HepG2 (cell line): Measurements from ENCODE around the gene CDKN1C. TPM values are rescaled to one million over a fixed set of nuclear protein-coding genes. Genes with fewer than 3 reads are reported as not detected.

Source experiments
- ATAC-seq: fragments of 200-7000 bp; cut with Tn5 transposase; 3 replicates; pipeline ENCODE4 v1.9.1; 2020; ENCODE audit warnings: mild to moderate bottlenecking, moderate library complexity
- BruUV-seq: library from RNA; stranded (reverse); fragments of 400-500 nt; replicated peaks from 2 replicates; lab custom pipeline; 2021; lab: Mats Ljungman, UMichigan
- CTCF ChIA-PET: fragments of 300-600 bp; formaldehyde crosslinking; extraction: SDS; loops from one replicate; lab custom pipeline; 2021; ENCODE audit warnings: low total read pairs, inconsistent platforms, low intra/inter-chr PET ratio; lab: Yijun Ruan, JAX
- POLR2A ChIA-PET: fragments of 350-600 bp; sonication (Branson Sonifier 250); formaldehyde crosslinking; loops from one replicate; lab custom pipeline; 2020; ENCODE audit warnings: antibody characterized with exemption, inconsistent platforms; lab: Yijun Ruan, JAX
- DNase-seq: peaks from one replicate; pipeline ENCODE4 v3.0.0-alpha.2; 2015; ENCODE audit warnings: low spot score
- FAIRE-seq: peaks from 3 replicates; lab custom pipeline; 2011; peaks lifted over from hg19 to GRCh38; lab: Jason Lieb, UNC
- H2AFZ ChIP-seq: one replicate; pipeline ENCODE4 v1.6.1; 2011; ENCODE audit warnings: low read length, inconsistent platforms
- H3K27ac ChIP-seq: fragments of 300-600 bp; 3 replicates; pipeline ENCODE4 v1.8.0; 2011; ENCODE audit warnings: mixed run types, mild to moderate bottlenecking, mixed read lengths, low read length, inconsistent platforms; ENCODE audit not compliant: insufficient read depth; ENCODE audit errors: extremely low read length
- H3K27me3 ChIP-seq, 2 experiments: fragments of 200-600 bp in 1 of 2; 2 replicates in 1 of 2; 3 replicates in 1 of 2; pipeline versions ENCODE4 v1.6.0 to v1.8.0; 2011; ENCODE audit warnings: low read length in 2 of 2, mild to moderate bottlenecking in 2 of 2, moderate library complexity in 2 of 2, inconsistent platforms in 1 of 2; ENCODE audit not compliant: insufficient read depth in 2 of 2, control insufficient read depth in 1 of 2
- H3K36me3 ChIP-seq, 2 experiments: fragments of 200-600 bp in 1 of 2; replicated peaks in 1 of 2; 2 replicates in 1 of 2; 3 replicates in 1 of 2; pipeline versions ENCODE4 v1.5.1 to v1.8.0; 2011; ENCODE audit warnings: low read length in 2 of 2, inconsistent platforms in 1 of 2; ENCODE audit not compliant: insufficient read depth in 2 of 2, control insufficient read depth in 1 of 2
- H3K4me1 ChIP-seq: 2 replicates; pipeline ENCODE4 v1.5.1; 2012; ENCODE audit warnings: low read length, inconsistent platforms; ENCODE audit not compliant: insufficient read depth
- H3K4me2 ChIP-seq: 2 replicates; pipeline ENCODE4 v1.6.0; 2011; ENCODE audit warnings: low read depth, low read length, inconsistent platforms
- H3K4me3 ChIP-seq, 3 experiments: fragments of 200-600 bp in 1 of 3; sonication (generic), shearing (Covaris generic) in 1 of 3; replicated peaks in 1 of 3; 2 replicates each; pipeline ENCODE4 v1.5.1; 2011 to 2016; ENCODE audit warnings: low read length in 3 of 3, inconsistent platforms in 2 of 3, low read depth in 2 of 3, mild to moderate bottlenecking in 2 of 3, control low read depth in 1 of 3, mixed read lengths in 1 of 3; ENCODE audit not compliant: insufficient read depth in 1 of 3
- H3K79me2 ChIP-seq: one replicate; pipeline ENCODE4 v1.6.1; 2011; ENCODE audit warnings: low read length, inconsistent platforms; ENCODE audit not compliant: insufficient read depth
- H3K9ac ChIP-seq: 2 replicates; pipeline ENCODE4 v1.6.0; 2011; ENCODE audit warnings: mild to moderate bottlenecking, low read depth, low read length, inconsistent platforms; ENCODE audit not compliant: insufficient read depth
- H3K9me3 ChIP-seq: 2 replicates; pipeline ENCODE4 v1.5.1; 2012; ENCODE audit warnings: mild to moderate bottlenecking, low read length
- H4K20me1 ChIP-seq: 2 replicates; pipeline ENCODE4 v1.6.0; 2011; ENCODE audit warnings: inconsistent platforms, mild to moderate bottlenecking, low read length, moderate library complexity; ENCODE audit not compliant: insufficient read depth
- DPF2 ChIP-seq: sonication (generic); formaldehyde crosslinking; IDR thresholded peaks from 2 replicates; pipeline ENCODE4 v1.4.0; 2020; ENCODE audit warnings: mild to moderate bottlenecking, low read depth, missing genetic modification reagents, borderline replicate concordance
- HNRNPL ChIP-seq: fragments of 200-400 bp; formaldehyde crosslinking; IDR thresholded peaks from 2 replicates; pipeline ENCODE4 v1.6.1; 2017; ENCODE audit warnings: mild to moderate bottlenecking, low read depth, low read length
- HNRNPUL1 ChIP-seq: fragments of 200-400 bp; formaldehyde crosslinking; IDR thresholded peaks from 2 replicates; pipeline ENCODE4 v1.6.1; 2017; ENCODE audit warnings: low read depth, mild to moderate bottlenecking, low read length, moderate library complexity
- JUNB ChIP-seq: sonication (generic); formaldehyde crosslinking; IDR thresholded peaks from 2 replicates; pipeline ENCODE4 v1.8.0; 2022; ENCODE audit warnings: missing genetic modification reagents, mild to moderate bottlenecking, borderline replicate concordance
- SMYD3 ChIP-seq: sonication (generic); formaldehyde crosslinking; IDR thresholded peaks from 2 replicates; pipeline ENCODE4 v1.8.1; 2023; ENCODE audit warnings: mild to moderate bottlenecking, missing genetic modification reagents
- WGBS: methylation state at CpG from one replicate; pipeline ENCODE4 v1.1.6; 2017; ENCODE audit warnings: low lambda C conversion rate; 5-methylcytosine and 5-hydroxymethylcytosine counted together
- in situ Hi-C: cut with HindIII; loops from 2 replicates; pipeline ENCODE4 v1.10.0; 2017; ENCODE audit warnings: low pct_unique_long_range_greater_than_20kb; ENCODE audit not compliant: extremely low pct_ligation_motif_present
- intact Hi-C: fragments of 100-400 bp; cut with micrococcal nuclease; formaldehyde crosslinking; loops from one replicate; pipeline ENCODE4 v1.10.0; 2022; ENCODE audit not compliant: unreplicated experiment
- polyA plus RNA-seq, 8 experiments: library from polyadenylated mRNA; depleted of rRNA in 3 of 8; stranded (reverse) in 7 of 8; unstranded in 1 of 8; fragments of >200 nt; fragmentation: Illumina TruSeq in 4 of 8; extraction: Trizol in 4 of 8; gene quantifications; 2 replicates each; pipeline versions ENCODE4 v1.2.1 to v1.2.3, GENCODE V29; 2011 to 2016; ENCODE audit warnings: low read depth in 4 of 8, missing spikeins in 1 of 8, mixed read lengths in 1 of 8; ENCODE audit not compliant: insufficient read depth in 1 of 8
- total RNA-seq, 5 experiments: library from RNA; depleted of rRNA; stranded (reverse); fragments of >200 nt; fragmentation: Illumina TruSeq; extraction: Trizol; gene quantifications; 2 replicates each; pipeline ENCODE4 v1.2.3, GENCODE V29; 2016; ENCODE audit warnings: low read depth in 1 of 5
- TF ChIP-seq, protein P1 (sequence below): sonication (generic); formaldehyde crosslinking; IDR thresholded peaks from 2 replicates; pipeline ENCODE4 v1.4.0; 2020; ENCODE audit warnings: missing genetic modification reagents
- TF ChIP-seq, protein P2 (sequence below): sonication (generic); formaldehyde crosslinking; IDR thresholded peaks from 2 replicates; pipeline ENCODE4 v1.5.0; 2020; ENCODE audit warnings: missing genetic modification reagents, mild to moderate bottlenecking, borderline replicate concordance
- TF ChIP-seq, protein P3 (sequence below): sonication (generic); formaldehyde crosslinking; IDR thresholded peaks from 2 replicates; pipeline ENCODE4 v1.5.0; 2020; ENCODE audit warnings: missing genetic modification reagents

CDKN1C gene
- total and polyA plus RNA-seq, 2 of the 13 experiments (the other 11 are each of a cell fraction or from before 2014, with no cell fraction given) = not detected

DNA sequence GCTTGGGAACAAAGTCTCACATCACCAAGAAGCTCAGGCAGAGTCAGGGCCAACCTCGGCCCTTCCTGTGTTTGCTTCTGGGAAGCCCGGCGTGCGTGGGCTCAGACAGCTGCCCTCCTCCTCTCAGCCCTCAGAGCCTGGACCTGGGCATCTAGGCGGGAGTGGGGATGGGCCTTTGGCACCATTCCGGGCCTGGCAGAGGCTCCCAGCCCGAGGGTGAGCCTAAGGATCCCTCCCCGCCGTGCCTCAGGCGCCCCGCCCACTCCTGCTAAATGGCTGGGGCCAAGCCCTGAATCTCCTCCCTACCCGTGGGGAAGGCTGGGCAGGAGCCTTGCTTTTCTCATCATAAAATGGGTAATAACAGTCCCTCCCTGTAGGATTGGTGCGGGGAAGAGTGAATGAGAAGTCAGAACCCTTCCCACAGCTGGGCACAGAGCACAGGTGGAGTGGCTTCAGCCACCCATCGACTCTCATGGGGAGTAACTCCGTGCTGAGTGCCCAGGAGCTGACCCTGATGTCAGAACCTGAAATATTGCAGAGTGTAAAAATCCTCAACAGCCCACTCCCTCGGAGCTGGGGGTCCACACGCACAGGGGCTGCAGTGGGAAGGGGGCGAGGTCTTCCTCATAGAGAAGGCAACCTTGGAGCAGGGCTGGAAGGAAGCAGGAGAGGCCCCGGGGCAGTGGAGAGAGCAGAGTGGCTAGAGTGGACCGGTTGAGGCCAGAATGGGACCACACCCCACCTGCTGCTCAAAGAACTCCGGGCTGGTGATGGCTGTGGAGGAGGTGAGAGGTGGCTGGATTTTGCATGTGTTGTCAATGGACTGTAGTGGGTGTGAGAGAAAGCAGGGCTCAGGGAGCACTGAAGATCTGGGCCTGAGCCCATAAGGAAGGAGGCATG, 18.8 kb upstream of the CDKN1C start:
- no peak for ATAC-seq
- Histone ChIP-seq H3K27me3 (no peaks in the 10 kb centered on the region; a peak in 1 of 5 replicates), H3K4me1 (peaks cover 28% of the 10 kb centered on the region), H3K4me2 (peak overlapping the region; percentile 99), H3K79me2 (peaks cover 10% of the 10 kb centered on the region), H3K27ac (no peak overlapping the region), H3K9ac (peak overlapping the region; percentile 83; the same call in 1 of the 2 replicates), H4K20me1 (0 out of 2 replicates have a peak, but pooled peaks cover 3% of the 10 kb centered on the region), H2AFZ (no peak overlapping the region), H3K36me3 (peaks cover 0 to 3% of the 10 kb centered on the region in 2 experiments; a peak in 1 of 5 replicates), H3K9me3 (no peaks in the 10 kb centered on the region), H3K4me3 (peak overlapping the region; percentile 76 to 92 (median 84))
- no peak for FAIRE-seq
- POLR2A ChIA-PET = interaction anchor here (0.6 to 2.6 kb wide), 11 partner anchors 7 to 503 kb away, joined by 3 to 21 read pairs (median 7); partner anchors contain the start of genes CARS1, KCNQ1OT1, PHLDA2 and TSSC4
- no TSS peak for BruUV-seq
- intact Hi-C loops = no loop called here
- CTCF ChIA-PET = no interaction called here
- in situ Hi-C loops = no loop called here
- 60% methylated on average over 15 of the region's 21 CpGs for WGBS
- no peak for TF ChIP-seq JUNB (CRISPR knock-in tag)
- TF ChIP-seq HNRNPL = 0 out of 2 replicates have a peak, but pooled peaks have one; percentile 35
- TF ChIP-seq, protein P1, sequence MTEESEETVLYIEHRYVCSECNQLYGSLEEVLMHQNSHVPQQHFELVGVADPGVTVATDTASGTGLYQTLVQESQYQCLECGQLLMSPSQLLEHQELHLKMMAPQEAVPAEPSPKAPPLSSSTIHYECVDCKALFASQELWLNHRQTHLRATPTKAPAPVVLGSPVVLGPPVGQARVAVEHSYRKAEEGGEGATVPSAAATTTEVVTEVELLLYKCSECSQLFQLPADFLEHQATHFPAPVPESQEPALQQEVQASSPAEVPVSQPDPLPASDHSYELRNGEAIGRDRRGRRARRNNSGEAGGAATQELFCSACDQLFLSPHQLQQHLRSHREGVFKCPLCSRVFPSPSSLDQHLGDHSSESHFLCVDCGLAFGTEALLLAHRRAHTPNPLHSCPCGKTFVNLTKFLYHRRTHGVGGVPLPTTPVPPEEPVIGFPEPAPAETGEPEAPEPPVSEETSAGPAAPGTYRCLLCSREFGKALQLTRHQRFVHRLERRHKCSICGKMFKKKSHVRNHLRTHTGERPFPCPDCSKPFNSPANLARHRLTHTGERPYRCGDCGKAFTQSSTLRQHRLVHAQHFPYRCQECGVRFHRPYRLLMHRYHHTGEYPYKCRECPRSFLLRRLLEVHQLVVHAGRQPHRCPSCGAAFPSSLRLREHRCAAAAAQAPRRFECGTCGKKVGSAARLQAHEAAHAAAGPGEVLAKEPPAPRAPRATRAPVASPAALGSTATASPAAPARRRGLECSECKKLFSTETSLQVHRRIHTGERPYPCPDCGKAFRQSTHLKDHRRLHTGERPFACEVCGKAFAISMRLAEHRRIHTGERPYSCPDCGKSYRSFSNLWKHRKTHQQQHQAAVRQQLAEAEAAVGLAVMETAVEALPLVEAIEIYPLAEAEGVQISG = peak; percentile 56
- TF ChIP-seq, protein P2, sequence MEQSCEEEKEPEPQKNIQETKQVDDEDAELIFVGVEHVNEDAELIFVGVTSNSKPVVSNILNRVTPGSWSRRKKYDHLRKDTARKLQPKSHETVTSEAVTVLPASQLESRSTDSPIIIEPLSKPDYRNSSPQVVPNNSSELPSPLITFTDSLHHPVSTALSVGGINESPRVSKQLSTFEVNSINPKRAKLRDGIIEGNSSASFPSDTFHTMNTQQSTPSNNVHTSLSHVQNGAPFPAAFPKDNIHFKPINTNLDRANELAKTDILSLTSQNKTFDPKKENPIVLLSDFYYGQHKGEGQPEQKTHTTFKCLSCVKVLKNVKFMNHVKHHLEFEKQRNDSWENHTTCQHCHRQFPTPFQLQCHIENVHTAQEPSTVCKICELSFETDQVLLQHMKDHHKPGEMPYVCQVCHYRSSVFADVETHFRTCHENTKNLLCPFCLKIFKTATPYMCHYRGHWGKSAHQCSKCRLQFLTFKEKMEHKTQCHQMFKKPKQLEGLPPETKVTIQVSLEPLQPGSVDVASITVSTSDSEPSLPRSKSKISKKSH (CRISPR knock-in tag) = no peak
- no peak for TF ChIP-seq DPF2 (CRISPR knock-in tag)
- TF ChIP-seq, protein P3, sequence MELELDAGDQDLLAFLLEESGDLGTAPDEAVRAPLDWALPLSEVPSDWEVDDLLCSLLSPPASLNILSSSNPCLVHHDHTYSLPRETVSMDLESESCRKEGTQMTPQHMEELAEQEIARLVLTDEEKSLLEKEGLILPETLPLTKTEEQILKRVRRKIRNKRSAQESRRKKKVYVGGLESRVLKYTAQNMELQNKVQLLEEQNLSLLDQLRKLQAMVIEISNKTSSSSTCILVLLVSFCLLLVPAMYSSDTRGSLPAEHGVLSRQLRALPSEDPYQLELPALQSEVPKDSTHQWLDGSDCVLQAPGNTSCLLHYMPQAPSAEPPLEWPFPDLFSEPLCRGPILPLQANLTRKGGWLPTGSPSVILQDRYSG (CRISPR knock-in tag) = no peak
- no peak for TF ChIP-seq HNRNPUL1
- TF ChIP-seq SMYD3 (CRISPR knock-in tag) = no peak
- TF ChIP-seq, all 625 proteins: peak for 2
- DNase-seq = no peak
